T-helper 1 cell treated with Interleukin-12 subunit alpha and Interleukin-12 subunit beta and Interleukin-4 antibody, amounts not matched to agents 30 μg/mL and 1 μg/mL, for 36 hours (primary cell): ENCODE data around the gene FBLN2.

Experiments used
- H3K27ac Mint-ChIP-seq: one replicate; pipeline ENCODE4 v1.8.0; 2021; ENCODE audit warnings: mild to moderate bottlenecking, mixed read lengths
- H3K27me3 Mint-ChIP-seq: one replicate; pipeline ENCODE4 v1.8.0; 2021; ENCODE audit warnings: low read depth, mixed read lengths
- H3K36me3 Mint-ChIP-seq: one replicate; pipeline ENCODE4 v1.8.0; 2021; ENCODE audit warnings: low read depth, mixed read lengths
- H3K4me1 Mint-ChIP-seq: one replicate; pipeline ENCODE4 v1.8.0; 2021; ENCODE audit warnings: low read depth, mixed read lengths
- H3K4me3 Mint-ChIP-seq: one replicate; pipeline ENCODE4 v1.8.0; 2021; ENCODE audit warnings: mild to moderate bottlenecking, moderate library complexity, mixed read lengths
- H3K9me3 Mint-ChIP-seq: one replicate; pipeline ENCODE4 v1.8.0; 2021; ENCODE audit warnings: mixed read lengths

FBLN2 gene

GRCh38 chr3:13666781-13667709 is 118.1 kb downstream of the FBLN2 start:
- Mint-ChIP-seq H3K27ac (no peak overlapping the region), H3K36me3 (no peaks in the 10 kb centered on the region), H3K4me1 (no peaks in the 10 kb centered on the region), H3K4me3 (no peak overlapping the region), H3K27me3 (no peaks in the 10 kb centered on the region), H3K9me3 (no peaks in the 10 kb centered on the region)

GRCh38 chr3:13668136-13668535 is 119.2 kb downstream of the FBLN2 start:
- no peak overlapping the region for H3K4me3 Mint-ChIP-seq
- H3K9me3 Mint-ChIP-seq, result no peaks in the 10 kb centered on the region
- H3K27me3 Mint-ChIP-seq, result peaks cover 10% of the 10 kb centered on the region
- H3K27ac Mint-ChIP-seq, result no peak overlapping the region
- H3K36me3 Mint-ChIP-seq, result no peaks in the 10 kb centered on the region
- H3K4me1 Mint-ChIP-seq, result no peaks in the 10 kb centered on the region

- Mint-ChIP-seq H3K4me1 (no peaks in the 10 kb centered on the region), H3K9me3 (no peaks in the 10 kb centered on the region), H3K36me3 (no peaks in the 10 kb centered on the region), H3K4me3 (no peak overlapping the region), H3K27ac (no peak overlapping the region), H3K27me3 (peaks cover 10% of the 10 kb centered on the region)
Observed at GRCh38 chr3:13669457-13669856, 120.5 kb downstream of the FBLN2 start.

- Mint-ChIP-seq H3K27me3 (peaks cover 10% of the 10 kb centered on the region), H3K27ac (no peak overlapping the region), H3K9me3 (no peaks in the 10 kb centered on the region), H3K4me3 (no peak overlapping the region), H3K4me1 (no peaks in the 10 kb centered on the region), H3K36me3 (no peaks in the 10 kb centered on the region)
Observed at GRCh38 chr3:13670292-13670691, 121.4 kb downstream of the FBLN2 start.

GRCh38 chr3:13671482-13672233 is 122.7 kb downstream of the FBLN2 start:
- no peaks in the 10 kb centered on the region for H3K4me1 Mint-ChIP-seq
- peaks cover 10% of the 10 kb centered on the region for H3K27me3 Mint-ChIP-seq
- no peak overlapping the region for H3K4me3 Mint-ChIP-seq
- H3K27ac Mint-ChIP-seq, result no peak overlapping the region
- H3K9me3 Mint-ChIP-seq, result no peaks in the 10 kb centered on the region
- no peaks in the 10 kb centered on the region for H3K36me3 Mint-ChIP-seq

- H3K36me3 Mint-ChIP-seq, result no peaks in the 10 kb centered on the region
- peaks cover 10% of the 10 kb centered on the region for H3K27me3 Mint-ChIP-seq
- H3K9me3 Mint-ChIP-seq, result no peaks in the 10 kb centered on the region
- no peak overlapping the region for H3K4me3 Mint-ChIP-seq
- no peak overlapping the region for H3K27ac Mint-ChIP-seq
- H3K4me1 Mint-ChIP-seq, result no peaks in the 10 kb centered on the region
Observed at GRCh38 chr3:13673207-13673606, 124.3 kb downstream of the FBLN2 start.

GRCh38 chr3:13674538-13675185 is 125.7 kb downstream of the FBLN2 start:
- peaks cover 10% of the 10 kb centered on the region for H3K27me3 Mint-ChIP-seq
- no peaks in the 10 kb centered on the region for H3K36me3 Mint-ChIP-seq
- H3K27ac Mint-ChIP-seq, result no peak overlapping the region
- H3K9me3 Mint-ChIP-seq, result no peaks in the 10 kb centered on the region
- no peaks in the 10 kb centered on the region for H3K4me1 Mint-ChIP-seq
- no peak overlapping the region for H3K4me3 Mint-ChIP-seq

- Mint-ChIP-seq H3K4me3 (no peak overlapping the region), H3K4me1 (no peaks in the 10 kb centered on the region), H3K36me3 (no peaks in the 10 kb centered on the region), H3K27me3 (peaks cover 10% of the 10 kb centered on the region), H3K27ac (no peak overlapping the region), H3K9me3 (no peaks in the 10 kb centered on the region)
Observed at GRCh38 chr3:13676356-13677017, 127.6 kb downstream of the FBLN2 start.

- H3K4me1 Mint-ChIP-seq, result no peaks in the 10 kb centered on the region
- no peak overlapping the region for H3K27ac Mint-ChIP-seq
Observed at GRCh38 chr3:13677272-13677671, 128.3 kb downstream of the FBLN2 start.

GRCh38 chr3:13681931-13682330 is 133.0 kb downstream of the FBLN2 start:
- no peak overlapping the region for H3K4me3 Mint-ChIP-seq
- H3K27me3 Mint-ChIP-seq, result no peaks in the 10 kb centered on the region
- H3K27ac Mint-ChIP-seq, result no peak overlapping the region
- no peaks in the 10 kb centered on the region for H3K9me3 Mint-ChIP-seq
- H3K36me3 Mint-ChIP-seq, result no peaks in the 10 kb centered on the region
- H3K4me1 Mint-ChIP-seq, result no peaks in the 10 kb centered on the region

More at GRCh38 chr3:13677272-13677671, 128.3 kb downstream of the FBLN2 start:
- H3K36me3 Mint-ChIP-seq, result no peaks in the 10 kb centered on the region
- no peaks in the 10 kb centered on the region for H3K9me3 Mint-ChIP-seq
- peaks cover 9% of the 10 kb centered on the region for H3K27me3 Mint-ChIP-seq
- H3K4me3 Mint-ChIP-seq, result no peak overlapping the region

GRCh38 chr3:13682331-13683013 is 133.5 kb downstream of the FBLN2 start:
- no peak overlapping the region for H3K4me3 Mint-ChIP-seq
- no peaks in the 10 kb centered on the region for H3K9me3 Mint-ChIP-seq
- H3K4me1 Mint-ChIP-seq, result no peaks in the 10 kb centered on the region
- H3K27me3 Mint-ChIP-seq, result no peaks in the 10 kb centered on the region
- no peaks in the 10 kb centered on the region for H3K36me3 Mint-ChIP-seq
- no peak overlapping the region for H3K27ac Mint-ChIP-seq

GRCh38 chr3:13683288-13683687 is 134.4 kb downstream of the FBLN2 start:
- no peak overlapping the region for H3K4me3 Mint-ChIP-seq
- no peaks in the 10 kb centered on the region for H3K27me3 Mint-ChIP-seq
- no peaks in the 10 kb centered on the region for H3K9me3 Mint-ChIP-seq
- no peak overlapping the region for H3K27ac Mint-ChIP-seq
- H3K4me1 Mint-ChIP-seq, result no peaks in the 10 kb centered on the region
- no peaks in the 10 kb centered on the region for H3K36me3 Mint-ChIP-seq

- Mint-ChIP-seq H3K27me3 (no peaks in the 10 kb centered on the region), H3K27ac (no peak overlapping the region), H3K36me3 (no peaks in the 10 kb centered on the region), H3K4me3 (no peak overlapping the region), H3K4me1 (no peaks in the 10 kb centered on the region), H3K9me3 (no peaks in the 10 kb centered on the region)
Observed at GRCh38 chr3:13683772-13684171, 134.8 kb downstream of the FBLN2 start.

- no peaks in the 10 kb centered on the region for H3K4me1 Mint-ChIP-seq
- no peaks in the 10 kb centered on the region for H3K27me3 Mint-ChIP-seq
- no peaks in the 10 kb centered on the region for H3K36me3 Mint-ChIP-seq
- no peaks in the 10 kb centered on the region for H3K9me3 Mint-ChIP-seq
- no peak overlapping the region for H3K4me3 Mint-ChIP-seq
- H3K27ac Mint-ChIP-seq, result no peak overlapping the region
Observed at GRCh38 chr3:13684350-13684749, 135.4 kb downstream of the FBLN2 start.
